Medulla oblongata (tissue), 1 donor: ENCODE measurements around the gene ADAMTSL1.

Experiments used
- DNase-seq: peaks from one replicate; pipeline ENCODE4 v3.0.0-alpha.2; 2015; ENCODE audit errors: extremely low spot score

Gene ADAMTSL1

DNA sequence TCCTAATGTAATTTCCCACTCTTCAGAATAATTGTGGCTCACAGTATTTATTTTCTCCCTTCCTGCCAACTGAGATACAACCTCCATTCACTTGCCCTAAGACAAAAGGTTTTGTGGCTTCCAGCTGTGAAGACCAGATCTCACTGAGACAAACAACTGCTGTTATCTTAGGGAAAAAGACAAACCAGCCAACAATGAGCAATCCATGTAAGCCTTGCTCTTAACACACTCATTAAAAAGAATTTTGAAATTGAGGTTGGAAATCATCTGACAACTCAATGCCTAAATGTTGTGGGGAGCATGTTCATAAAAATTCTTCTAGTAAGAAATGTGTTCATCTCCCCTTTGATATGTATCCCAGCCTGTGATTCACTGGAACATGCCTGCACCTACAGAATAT lies 132.9 kb downstream of the ADAMTSL1 start:
- DNase-seq = no peak

DNA sequence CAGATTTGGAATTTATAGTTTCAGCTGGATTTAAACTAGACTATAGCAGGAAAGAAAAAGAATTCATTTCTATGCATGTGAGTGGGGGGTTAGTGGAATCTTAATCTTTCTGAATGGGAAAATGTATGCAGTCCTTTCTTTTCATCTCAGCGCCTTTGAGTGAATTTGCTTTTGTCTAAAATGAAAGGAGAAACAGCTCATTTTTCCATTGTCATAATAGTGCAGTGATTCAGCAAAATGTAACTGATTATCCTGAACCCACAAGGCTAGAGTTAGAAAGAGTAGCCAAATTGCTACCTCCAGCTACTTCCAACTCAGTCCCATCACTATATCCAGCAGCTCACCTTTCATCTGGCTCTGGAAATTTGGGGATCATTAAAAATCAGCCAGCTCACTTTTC lies 134.4 kb downstream of the ADAMTSL1 start:
- DNase-seq = no peak

DNA sequence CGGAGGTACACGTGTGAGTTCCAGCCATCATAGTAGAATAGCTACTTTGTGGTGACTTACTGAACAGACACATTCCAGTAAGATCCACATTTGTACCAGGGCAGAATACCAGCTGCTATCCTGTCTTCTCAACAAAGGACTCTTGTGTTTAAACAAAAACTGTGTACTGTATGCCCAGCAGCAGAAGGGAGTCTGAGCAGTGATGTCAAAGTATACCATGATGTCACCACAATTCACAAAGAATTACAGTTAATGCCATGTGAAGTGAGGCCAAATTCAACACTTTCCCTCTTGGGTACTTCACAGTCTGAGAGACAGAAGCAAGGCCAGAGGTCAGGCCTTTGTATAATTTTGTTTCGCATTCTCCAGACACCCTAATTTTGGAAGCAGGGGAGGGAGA lies 137.0 kb downstream of the ADAMTSL1 start:
- peak; percentile 93 for DNase-seq

DNA sequence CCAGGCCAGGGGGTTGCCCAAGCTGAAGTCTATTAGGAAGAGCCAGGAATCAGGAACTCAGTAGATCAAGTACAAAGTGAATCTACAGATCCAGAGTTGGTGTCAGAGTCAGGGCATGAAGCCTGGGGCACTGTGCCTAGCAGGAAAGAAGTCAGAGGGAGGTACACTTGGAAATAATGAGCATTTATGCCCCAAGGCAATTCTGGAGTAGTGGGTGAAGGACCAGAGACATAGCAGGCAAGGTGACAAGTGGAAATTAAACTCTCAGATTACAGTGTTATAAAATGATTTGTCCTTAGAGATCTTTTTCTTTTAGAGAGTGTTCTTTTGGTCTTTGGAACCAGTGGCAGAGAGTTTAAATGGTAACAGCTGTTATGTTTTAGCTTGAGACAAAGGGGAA lies 138.0 kb downstream of the ADAMTSL1 start:
- DNase-seq = no peak

DNA sequence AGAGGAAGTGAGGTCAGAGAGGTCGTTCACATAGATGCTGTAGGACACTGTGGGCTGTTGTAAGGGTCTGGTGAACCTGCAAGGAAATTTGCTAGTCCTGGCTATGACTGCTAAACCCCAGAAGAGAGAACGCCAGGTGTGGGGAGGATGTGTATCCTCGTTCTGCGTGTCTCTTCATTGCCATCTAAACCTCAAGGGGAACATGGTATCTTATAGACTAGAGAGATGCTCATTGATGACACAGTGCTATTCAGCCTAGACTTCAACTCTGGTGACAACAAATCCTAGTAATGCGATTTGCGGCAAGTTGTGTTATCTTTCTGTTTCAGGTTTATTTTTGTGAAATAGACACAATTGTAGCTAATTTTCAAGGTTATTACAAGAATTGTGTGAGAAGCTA lies 140.2 kb downstream of the ADAMTSL1 start:
- DNase-seq = no peak

DNA sequence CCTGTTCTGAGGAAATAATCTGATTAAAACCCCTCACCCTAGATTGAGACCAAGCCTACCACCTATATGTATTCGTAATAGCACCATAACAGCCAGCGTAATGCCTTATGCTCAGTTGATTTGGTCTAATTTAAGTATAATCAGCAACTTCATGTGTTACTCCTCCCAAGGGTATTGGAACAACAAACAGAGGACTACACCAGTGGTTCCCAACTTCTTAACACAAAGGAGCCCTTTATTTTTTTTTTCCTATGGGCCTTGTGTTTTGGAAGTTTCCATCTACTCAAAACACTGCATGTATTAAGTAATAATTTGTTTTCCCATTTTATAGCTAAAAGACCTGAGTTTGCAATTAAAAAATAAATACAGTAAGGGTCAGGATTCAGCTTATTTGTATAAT lies 140.7 kb downstream of the ADAMTSL1 start:
- no peak for DNase-seq

DNA sequence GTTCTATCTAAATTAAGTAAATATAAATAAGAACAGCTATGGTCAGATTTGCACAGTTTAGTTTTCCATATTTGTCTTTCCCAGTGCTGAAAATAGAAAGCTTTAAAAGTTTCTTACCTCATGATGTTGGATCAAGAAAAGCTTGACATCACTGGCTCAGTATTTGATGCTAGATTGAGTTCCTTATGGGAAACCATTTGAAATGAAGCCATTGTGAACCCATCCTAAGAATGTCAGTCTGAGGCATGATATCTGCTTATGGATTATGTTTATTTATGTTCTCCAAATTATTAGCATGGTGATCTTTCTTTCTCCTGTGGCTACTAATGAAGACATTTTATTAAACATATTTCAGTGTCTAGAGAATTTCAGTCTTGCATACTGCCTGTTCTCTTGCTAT lies 143.0 kb downstream of the ADAMTSL1 start:
- DNase-seq = no peak

DNA sequence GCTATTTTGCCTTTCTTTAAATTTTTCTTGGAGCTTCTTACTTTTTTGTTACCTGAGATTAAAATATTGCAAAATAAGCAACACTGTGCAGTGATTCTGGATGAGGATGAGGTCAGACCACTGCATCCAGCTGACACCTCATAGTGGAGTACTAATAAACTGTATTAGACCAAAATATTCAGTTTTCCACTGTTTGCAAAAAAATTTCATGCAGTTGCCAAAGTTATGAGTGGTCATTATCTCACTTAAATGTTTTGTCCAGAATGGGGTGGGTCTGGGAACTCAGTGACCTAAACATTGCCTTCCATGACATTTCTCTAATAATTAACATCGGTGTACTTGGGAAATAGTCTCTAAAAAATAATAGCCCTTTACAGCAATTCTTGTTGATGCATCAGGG lies 143.8 kb downstream of the ADAMTSL1 start:
- DNase-seq = no peak

DNA sequence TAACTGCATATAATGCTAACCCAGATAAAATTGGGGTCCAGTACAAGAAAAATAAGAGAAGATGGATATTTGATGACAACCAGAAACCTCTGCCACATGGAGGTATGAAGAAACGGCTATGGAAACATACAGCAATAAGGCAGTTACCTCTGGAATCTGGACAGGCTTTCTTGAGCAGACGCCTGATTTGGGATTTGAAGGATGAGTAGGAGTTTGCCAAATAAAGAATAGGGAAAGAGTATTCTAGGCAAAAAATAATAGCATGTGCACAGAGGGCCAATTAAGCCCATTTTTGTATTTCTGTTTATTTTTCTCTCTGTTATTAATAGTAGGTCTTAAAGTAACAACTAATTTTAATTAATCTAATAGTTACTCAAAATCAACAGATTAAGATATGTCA lies 144.9 kb downstream of the ADAMTSL1 start:
- no peak for DNase-seq

DNA sequence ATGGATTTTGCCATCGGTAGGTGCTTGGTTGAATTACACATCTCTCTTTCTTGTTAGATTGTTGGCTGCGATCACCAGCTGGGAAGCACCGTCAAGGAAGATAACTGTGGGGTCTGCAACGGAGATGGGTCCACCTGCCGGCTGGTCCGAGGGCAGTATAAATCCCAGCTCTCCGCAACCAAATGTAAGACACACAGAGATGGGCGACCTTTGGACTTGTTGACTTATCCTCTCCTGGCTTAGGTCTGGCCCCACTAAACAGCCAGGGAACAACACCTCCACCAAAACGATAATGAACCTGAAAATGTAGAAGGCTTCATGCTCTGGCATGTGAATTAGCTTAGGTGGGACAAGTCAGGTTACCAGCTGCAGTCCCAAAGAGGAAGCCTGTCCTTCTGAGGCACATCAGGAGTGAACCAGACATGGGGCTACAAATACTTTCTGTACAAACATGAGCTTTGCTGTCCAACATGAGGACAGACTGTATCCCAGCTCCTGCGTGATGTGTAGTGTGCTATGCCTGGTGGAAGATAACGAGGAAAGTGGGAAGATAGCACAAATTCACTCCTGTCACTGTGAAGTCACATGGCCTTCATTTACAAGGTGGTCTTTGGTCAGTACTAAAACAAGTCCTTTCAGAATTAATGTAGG lies 148.4 kb downstream of the ADAMTSL1 start:
- DNase-seq = no peak

DNA sequence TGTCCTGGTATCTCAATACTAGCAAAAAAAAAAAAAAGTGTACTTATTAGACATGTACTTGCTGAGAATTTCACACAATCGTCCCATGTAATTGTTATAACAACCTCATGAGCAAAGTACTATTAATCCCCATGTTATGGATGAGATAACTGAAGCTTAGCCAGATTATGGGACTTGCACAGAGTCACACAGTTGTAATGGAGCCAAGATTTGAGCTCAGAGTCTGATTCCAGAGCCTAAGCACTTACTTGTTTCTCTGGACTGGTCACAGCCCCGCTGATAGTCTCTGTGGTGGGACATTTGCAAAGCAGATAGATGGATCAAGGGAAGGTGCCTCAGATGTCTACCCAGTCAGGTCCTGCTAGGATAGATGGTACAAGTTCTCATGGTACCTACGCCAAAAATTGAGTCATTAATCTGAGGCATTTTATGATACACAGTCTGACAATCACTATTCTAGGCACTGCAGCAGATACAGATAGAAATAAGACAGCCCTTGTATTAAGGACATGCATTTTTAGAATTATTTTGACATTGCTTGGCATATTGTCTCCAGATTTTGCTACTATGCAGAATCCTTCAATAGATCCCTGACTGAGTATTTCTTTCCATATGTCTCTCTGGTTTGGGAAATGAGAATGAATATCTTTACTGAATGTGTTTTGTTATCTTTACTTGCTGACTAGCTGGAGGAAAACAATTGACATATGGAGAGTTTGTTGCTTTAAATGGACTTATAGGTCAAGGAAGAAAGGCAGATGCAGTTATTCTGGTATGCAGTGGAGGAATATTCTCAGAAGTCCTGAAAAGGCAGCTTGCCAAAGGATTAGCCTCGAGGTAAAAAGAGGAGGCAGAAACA lies 149.5 kb downstream of the ADAMTSL1 start:
- no peak for DNase-seq

DNA sequence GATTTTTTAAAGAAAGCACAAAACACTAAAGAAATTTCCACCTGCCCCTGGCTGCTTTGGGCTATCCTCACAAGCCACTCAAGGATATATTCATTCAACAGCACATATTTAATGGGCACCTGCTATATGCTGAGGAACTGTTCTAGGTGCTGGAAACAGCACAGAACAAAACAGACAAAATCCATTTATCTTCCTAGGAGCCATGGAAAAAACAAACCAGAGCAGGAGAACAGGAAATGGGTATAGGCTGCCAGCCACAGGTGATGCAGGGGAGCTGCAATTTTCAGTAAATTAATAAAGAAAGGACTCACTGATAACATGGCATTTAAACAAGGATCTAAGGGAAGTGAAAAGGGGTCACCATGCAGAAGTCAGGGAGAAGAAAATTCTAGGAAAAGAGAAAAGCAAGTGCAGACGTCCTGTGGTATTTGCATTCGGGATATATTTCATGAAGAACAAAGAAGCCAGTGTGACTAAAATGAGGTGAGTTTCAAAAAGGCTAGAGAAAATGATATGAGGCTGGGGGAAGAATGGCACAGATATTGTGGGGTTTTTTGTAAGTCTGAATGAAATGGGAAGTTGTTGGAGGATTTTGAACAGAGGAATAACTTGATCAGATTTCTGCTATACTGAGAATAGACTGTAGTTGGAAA lies 152.2 kb downstream of the ADAMTSL1 start:
- no peak for DNase-seq

DNA sequence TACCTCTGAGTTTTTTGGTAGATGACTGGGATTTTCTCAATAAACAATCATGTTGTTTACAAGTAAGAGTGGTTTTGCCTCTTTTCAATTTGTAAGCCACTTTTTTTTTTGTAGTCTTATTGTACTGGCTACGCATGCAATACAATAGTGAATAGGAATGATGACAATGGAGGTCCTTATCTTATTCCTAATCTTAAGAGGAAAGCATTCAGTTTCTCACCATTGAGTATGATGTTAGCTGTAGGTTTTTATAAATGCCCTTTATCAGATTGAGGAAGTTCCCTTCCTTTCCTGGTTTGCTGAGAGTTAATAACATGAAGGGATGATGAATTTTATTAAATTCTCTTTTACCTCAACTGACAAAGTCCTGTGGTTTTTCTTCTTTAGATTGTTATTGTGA lies 155.2 kb downstream of the ADAMTSL1 start:
- DNase-seq = no peak

DNA sequence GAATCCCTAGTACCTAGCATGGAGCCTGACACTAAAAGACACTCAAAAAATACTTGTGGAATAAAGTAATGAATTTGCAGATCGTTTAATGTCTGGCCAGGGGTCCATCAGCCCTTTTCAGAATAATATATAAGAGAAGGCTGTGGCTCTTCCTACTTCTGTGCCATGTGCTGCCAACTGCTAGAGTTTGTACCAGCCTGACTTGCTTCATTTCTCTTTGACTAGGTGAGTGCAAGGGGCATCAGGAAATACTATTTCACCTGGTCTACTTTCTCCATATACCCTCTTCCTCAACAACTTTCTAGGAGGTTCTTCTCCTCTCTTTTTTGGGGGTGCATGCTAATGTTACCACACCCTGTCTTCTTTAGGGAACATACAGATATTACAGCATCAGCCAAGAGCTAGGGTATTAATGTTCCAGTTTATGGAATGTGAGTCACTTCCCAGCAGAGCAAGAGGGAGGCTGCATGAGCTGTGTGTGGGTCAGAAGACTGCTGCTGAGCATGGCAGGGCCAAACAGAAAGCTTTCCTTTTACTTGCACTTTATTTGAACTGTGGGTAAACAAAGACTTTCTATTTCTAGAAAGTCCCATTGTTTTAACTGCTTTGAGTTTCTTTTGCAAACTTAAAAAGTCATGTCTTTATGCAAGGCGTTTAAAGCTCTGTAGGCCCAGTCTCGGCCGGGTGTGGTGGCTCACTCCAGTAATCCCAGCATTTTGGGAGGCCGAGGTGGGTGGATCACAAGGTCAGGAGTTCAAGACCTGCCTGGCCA lies 158.9 kb downstream of the ADAMTSL1 start:
- DNase-seq = peak; percentile 36

DNA sequence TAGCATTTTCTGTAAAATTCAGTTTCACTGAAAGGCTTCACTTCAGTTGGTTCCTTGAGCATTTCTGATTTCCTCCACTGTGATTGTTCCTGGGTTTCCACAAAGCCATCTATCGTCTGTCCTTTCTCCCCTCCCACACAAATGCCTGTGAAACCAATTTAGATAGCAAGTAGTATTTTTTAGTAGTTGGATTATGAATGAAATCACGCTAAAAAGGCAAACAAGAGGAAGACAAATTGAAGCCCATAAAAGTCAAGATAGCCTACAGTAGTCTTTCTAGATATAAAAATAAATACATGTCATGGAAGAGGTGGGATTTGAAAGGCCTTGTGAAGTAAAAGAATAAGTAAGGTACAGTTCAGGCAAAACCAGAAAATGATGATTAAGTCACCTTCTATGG lies 162.8 kb downstream of the ADAMTSL1 start:
- DNase-seq = no peak

DNA sequence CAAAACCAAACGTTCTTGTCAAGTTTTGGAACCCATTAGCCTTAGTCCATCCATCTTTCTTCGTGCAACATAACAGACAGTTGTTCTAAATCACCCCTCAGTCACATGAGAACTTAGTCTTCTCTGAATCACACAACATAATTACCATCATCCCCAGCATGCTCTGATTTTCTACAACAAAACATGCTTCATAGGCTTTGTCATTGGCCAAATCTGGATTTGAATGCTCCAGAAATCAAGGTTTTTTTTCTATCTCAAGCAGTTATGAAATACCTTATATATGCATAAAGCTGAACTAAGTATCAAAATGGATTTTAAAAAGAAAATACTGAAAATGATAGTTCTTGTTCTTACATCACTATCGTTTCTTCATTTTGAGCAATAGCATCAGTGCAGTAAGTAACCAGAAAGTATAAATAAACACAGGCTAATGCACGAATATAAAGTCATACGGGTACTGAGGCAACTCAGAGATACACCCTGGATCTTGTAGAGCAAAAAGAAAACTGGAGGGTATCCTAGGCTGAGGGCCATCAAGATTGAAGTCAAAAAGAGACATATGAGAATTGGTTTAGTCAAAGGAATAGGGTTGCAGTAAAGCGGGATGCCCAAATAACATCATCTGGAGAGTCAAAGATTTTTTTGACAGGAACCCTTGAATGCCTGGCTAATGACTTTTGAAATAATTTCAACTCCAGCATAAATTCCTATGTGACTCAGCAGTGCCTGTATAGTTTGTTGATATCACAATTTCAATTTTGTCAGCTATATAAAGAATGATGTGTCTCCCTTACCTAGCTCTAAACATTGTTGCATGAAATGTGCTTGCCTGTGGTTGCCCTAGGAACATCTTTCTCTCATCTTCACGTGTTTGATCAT lies 164.7 kb downstream of the ADAMTSL1 start:
- DNase-seq = no peak

DNA sequence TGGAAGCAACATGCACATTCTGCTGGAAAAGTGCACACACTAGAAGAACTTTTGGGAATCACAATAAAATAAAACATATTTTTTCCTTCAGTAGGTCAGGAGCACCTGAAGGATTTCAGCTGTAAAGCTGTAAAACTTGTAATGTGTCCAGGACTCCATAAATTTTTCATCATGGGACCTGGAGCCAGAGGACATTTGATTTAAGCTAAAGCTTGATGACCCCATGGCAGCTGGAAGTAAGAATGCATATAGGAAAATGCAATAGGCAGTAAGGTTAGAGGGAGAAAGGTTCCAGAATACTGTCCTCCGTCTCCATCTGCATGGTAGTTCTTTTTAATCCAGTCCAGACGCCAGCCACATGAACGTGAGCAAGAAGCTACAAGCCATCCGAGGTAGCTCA lies 166.0 kb downstream of the ADAMTSL1 start:
- no peak for DNase-seq

DNA sequence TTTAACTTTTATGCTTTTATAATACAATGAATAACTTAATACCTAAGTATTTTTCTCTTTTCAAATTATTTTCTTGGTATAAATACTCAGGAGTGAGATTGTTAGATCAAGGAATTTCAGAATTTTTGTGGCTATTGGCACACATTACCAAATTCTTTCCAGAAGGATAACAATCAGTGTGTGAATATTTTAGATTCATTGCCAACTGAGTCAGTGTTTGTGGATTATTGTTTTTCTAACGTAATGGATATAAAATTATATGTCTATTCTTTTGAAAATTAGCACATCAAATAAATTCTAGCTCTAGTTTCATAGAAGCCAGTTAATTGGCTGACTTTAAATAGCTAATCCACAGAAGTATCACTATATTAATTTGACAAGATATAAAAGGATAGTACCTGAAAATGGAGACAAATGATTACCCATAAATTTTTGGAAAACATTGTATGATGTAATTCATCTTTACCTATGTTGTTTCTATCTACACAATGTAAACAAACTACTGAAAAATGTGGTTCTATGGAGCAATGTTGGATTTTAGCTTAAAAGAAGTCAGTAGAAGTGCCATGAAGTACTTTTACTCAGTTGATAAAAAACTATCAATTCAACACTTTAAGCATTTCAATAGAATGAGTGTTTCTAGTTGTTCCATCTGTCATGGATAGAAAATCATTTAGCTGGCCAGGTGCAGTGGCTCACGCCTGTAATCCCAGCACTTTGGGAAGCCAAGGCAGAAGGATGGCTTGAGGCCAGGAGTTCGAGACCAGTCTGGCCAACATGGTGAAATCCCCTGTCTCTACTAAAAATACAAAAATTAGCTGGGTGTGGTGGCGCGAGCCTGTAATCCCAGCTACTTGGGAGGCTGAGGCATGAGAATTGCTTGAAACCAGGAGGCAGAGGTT lies 185.1 kb downstream of the ADAMTSL1 start:
- DNase-seq = no peak

DNA sequence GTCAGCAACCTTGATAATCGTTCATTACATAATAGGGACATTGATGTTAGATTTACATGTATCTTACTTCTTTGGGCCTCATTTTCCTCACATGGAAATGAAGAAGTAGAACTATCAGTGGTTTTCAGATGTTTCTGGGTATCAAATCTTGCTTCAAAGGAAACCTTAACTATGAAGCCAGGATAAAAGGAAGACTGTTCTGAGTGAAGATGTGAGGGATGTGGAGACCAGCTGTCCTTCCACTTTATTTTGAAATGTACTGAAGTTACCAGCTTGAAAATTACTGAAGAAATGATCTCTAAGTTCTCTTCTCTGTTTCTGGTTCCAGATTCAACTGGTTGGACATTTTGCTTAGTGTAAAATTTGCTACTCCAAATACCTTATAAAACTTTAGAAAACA lies 186.0 kb downstream of the ADAMTSL1 start:
- no peak for DNase-seq

DNA sequence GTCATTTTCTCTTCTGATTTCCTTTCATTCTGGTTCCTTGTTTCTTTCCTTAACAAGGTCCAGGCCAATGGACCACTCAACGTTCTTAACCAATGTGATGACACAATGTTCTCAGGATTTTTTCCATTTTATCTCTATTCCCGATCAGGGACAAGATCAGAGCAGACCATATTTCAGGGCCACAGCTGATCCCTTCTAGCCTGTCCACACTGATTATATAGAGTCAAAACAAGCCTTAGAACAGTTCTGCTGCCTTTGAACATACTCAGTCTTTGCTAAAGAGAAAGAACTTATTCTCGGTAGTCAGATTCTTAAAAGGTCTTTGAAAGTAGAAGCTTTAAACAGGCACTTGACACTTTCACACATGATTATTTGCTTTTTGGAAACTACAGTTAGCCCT lies 188.4 kb downstream of the ADAMTSL1 start:
- no peak for DNase-seq
